Thymus (tissue), 11 donors: ENCODE data around the gene APBB2. TPM values are rescaled to one million over a fixed set of nuclear protein-coding genes. Genes with fewer than 3 reads are reported as not detected.

Experiments
- DNase-seq, 9 donors: peaks; one replicate each; pipeline ENCODE4 v3.0.0-alpha.2; 2013; ENCODE audit warnings: low spot score in 9 of 9, low read depth in 6 of 9, missing footprints in 1 of 9
- H3K27ac ChIP-seq, 2 donors: one replicate each; pipeline ENCODE4 v1.5.1; 2013; ENCODE audit warnings: control low read depth in 1 of 2, low read depth in 1 of 2, low read length in 1 of 2, mild to moderate bottlenecking in 1 of 2, moderate library complexity in 1 of 2
- H3K27me3 ChIP-seq, 2 donors: one replicate each; pipeline ENCODE4 v1.5.1; 2013; ENCODE audit warnings: low read length in 1 of 2; ENCODE audit not compliant: control insufficient read depth in 2 of 2, insufficient read depth in 1 of 2
- H3K36me3 ChIP-seq, 2 donors: one replicate each; pipeline ENCODE4 v1.5.1; 2013; ENCODE audit warnings: low read length in 1 of 2, mild to moderate bottlenecking in 1 of 2, moderate library complexity in 1 of 2; ENCODE audit not compliant: control insufficient read depth in 2 of 2, insufficient read depth in 2 of 2
- H3K4me1 ChIP-seq, 2 donors: one replicate each; pipeline ENCODE4 v1.5.1; 2013; ENCODE audit warnings: low read length in 2 of 2; ENCODE audit not compliant: control insufficient read depth in 2 of 2, insufficient read depth in 2 of 2
- H3K4me3 ChIP-seq, 2 donors: one replicate each; pipeline ENCODE4 v1.5.1; 2013; ENCODE audit warnings: low read length in 2 of 2, control low read depth in 1 of 2, mild to moderate bottlenecking in 1 of 2
- H3K9me3 ChIP-seq, 2 donors: one replicate each; pipeline ENCODE4 v1.5.1; 2013; ENCODE audit warnings: low read length in 1 of 2, mild to moderate bottlenecking in 1 of 2; ENCODE audit not compliant: control insufficient read depth in 2 of 2, insufficient read depth in 1 of 2
- WGBS: extraction: QIAGEN DNeasy Blood & Tissue Kit; methylation state at CpG from one replicate; pipeline ENCODE4 v1.1.7; 2013; 5-methylcytosine and 5-hydroxymethylcytosine counted together
- polyA plus RNA-seq: library from polyadenylated mRNA; stranded (reverse); fragments of 200-250 nt; gene quantifications from one replicate; pipeline ENCODE4 v1.2.3, GENCODE V29; 2013
- total RNA-seq: library from RNA; stranded (reverse); fragments of 120-200 nt; gene quantifications from one replicate; pipeline ENCODE4 v1.2.4, GENCODE V29; 2013
- donor health status: healthy.

APBB2 gene
- total and polyA plus RNA-seq, 2 donors, result 10.0 to 20.2 TPM

GRCh38 chr4:41189076-41189475 is 25.3 kb downstream of the APBB2 start:
- H3K36me3 ChIP-seq, result no peaks in the 10 kb centered on the region
- H3K4me3 ChIP-seq, result no peak overlapping the region
- H3K27me3 ChIP-seq, result no peaks in the 10 kb centered on the region
- H3K27ac ChIP-seq, result peak overlapping the region in 1 of 2 donors; percentile 61
- DNase-seq, result no peak
- H3K4me1 ChIP-seq, result peaks cover 0 to 13% of the 10 kb centered on the region in 2 donors
- H3K9me3 ChIP-seq, result no peaks in the 10 kb centered on the region
- WGBS, result 88% methylated on average over 2 of the region's 2 CpGs

DNA sequence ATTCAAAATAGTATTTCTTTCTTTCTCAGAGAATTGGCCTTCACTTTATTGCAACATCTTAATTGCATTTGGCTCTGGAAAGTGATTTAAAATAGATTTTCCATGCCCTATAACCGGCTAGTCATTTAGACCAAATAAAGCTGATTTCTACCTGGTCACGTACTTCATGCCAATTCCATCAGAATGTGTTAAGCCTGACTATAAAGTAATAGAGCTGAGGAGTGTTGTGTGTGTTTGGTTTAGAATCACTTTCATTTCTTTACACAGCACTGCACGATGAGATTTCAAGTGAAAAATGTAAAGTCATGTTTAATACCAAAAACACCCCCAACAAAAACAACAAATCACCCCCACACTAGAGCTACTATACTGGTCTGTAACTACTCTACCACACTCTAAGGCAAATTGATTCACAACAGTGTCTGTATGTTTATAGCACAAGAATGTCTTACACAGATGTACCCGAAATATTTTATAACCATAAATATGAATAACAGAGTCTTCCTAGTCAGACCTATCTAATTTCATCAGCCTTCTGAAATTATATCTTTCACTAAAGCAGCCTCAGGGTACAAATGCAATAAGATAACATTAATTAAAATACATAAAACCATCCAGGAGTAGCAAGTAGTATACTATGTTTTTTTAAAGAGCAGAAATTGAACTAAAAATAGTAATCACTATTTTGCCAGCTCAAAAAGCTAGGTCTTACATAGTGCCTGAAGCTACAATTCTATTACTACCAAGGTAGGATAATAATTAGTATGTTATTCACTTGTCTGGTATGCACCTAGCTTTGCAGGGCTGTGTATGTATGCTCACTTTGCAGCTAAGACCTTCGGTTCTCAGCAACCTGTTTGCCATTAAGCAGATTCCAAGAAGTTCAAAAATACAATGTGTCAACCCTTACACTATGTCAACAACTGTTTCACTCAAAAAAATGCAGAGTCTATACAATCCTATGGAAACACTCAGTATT is 28.4 kb downstream of the APBB2 start:
- WGBS, result 90% methylated on average over 5 of the region's 5 CpGs
- Histone ChIP-seq H3K27me3 (no peaks in the 10 kb centered on the region), H3K4me3 (no peak overlapping the region), H3K36me3 (no peaks in the 10 kb centered on the region), H3K4me1 (peaks cover 0 to 13% of the 10 kb centered on the region in 2 donors), H3K27ac (no peak overlapping the region), H3K9me3 (no peaks in the 10 kb centered on the region)
- no peak for DNase-seq

- Histone ChIP-seq H3K4me1 (peaks cover 0 to 8% of the 10 kb centered on the region in 2 donors), H3K27me3 (no peaks in the 10 kb centered on the region), H3K4me3 (no peak overlapping the region), H3K9me3 (no peaks in the 10 kb centered on the region), H3K36me3 (no peaks in the 10 kb centered on the region), H3K27ac (no peak overlapping the region)
- 94% methylated on average over 5 of the region's 5 CpGs for WGBS
- no peak for DNase-seq
These were observed 30.3 kb downstream of the APBB2 start for GRCh38 chr4:41184009-41184408.

- Histone ChIP-seq H3K27me3 (no peaks in the 10 kb centered on the region), H3K27ac (no peak overlapping the region), H3K4me1 (no peaks in the 10 kb centered on the region), H3K36me3 (no peaks in the 10 kb centered on the region), H3K4me3 (no peak overlapping the region), H3K9me3 (no peaks in the 10 kb centered on the region)
- WGBS, result 97% methylated on average over 4 of the region's 4 CpGs
- DNase-seq, result no peak
These were observed 31.3 kb downstream of the APBB2 start for GRCh38 chr4:41183021-41183553.

DNA sequence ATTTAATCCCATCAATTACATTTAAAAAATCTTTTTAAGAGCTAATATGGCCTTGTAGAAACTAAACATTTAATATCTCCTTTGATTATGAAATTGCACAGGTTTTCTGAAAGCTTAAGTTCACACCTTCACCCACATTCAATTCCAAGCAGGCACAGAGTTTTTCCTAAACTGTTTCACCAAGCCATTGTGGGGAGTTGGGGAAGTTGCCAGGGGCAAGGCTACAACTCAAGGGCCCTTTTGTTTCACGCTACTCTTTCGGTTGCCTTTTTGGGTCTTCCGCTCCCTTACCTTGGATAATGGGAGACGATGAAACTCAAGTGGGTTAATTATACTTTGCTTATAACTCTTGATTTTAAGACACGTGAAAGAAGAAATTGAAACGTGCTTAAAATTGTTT is 33.3 kb downstream of the APBB2 start:
- Histone ChIP-seq H3K9me3 (no peaks in the 10 kb centered on the region), H3K27me3 (no peaks in the 10 kb centered on the region), H3K36me3 (no peaks in the 10 kb centered on the region), H3K4me1 (no peaks in the 10 kb centered on the region), H3K27ac (no peak overlapping the region), H3K4me3 (no peak overlapping the region)
- 97% methylated on average over 6 of the region's 6 CpGs for WGBS
- DNase-seq, result no peak

DNA sequence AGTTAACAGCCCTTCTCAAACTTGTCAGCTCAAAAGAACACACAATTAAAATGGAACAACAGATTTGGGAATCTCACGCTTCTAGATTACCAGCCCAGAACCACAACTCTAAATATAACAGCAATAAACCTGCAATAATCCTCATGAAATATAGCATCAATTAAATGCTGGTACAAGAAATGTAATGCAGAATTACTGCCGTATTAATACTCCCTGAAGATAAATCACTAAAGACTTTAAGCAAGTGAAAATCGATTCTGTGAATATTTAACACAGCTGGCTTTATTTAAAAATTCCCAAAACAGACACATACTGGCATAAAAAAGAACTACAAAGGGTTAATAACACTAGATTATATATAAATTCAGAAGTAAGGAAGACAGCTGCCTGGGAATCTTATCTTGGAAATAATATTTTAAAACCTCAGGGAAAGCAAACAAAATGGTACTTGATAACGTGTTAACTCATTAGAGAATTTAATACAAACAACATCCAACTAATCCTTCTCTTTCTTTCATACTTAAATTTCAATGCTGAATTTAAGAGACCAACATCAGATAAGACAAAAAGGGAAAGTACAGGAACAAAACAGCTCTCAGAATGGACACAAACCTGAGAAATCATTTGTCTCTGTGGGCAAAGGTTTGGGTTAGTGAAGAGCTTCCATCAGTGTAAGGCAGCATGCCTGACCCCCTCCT is 34.7 kb downstream of the APBB2 start:
- H3K4me3 ChIP-seq, result no peak overlapping the region
- no peak for DNase-seq
- 88% methylated on average over 4 of the region's 4 CpGs for WGBS

DNA sequence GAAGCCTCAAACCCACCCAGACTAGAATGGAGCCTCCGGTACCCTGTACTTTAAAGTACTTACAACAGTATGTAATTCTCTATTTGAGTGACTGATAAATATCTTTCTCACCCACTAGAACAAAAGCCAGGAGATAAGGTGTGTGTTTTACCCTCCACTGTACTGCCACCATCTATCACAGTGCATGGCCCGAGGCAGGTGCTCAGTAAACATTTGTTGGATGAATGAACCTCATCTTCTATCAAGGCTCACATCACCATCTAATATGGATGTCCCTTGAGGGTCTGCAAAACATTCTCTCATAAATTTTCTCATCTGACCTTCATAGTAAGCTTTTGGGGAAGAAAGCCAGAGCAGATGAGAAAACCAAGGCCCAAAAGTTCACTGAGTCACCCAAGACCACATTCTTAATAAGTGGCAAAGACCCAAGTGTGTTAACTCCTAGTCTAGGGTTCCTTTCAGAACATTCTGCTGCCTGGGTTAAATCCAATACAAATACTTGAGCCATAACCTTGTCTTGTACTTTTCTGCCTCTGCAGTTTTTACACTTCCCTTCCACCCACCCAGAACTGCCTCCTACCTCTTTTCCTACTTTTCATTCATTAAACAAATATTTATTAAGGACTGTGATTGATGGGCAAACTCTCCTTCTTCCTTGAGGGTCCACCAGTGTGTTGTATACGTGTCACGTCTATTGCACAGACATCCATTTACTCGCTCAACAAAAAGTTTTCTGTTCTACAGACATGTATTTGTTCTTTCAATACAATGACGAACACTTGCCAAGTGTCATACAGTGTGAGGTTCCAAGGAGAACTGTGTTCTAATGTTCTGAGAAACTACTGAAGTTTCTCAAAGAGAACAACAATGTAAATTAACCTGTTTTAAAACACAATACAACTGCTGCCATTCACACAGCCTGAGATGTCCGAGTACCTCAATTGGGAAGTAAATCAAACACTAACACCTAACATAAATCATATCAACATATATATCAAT is 35.7 kb downstream of the APBB2 start:
- no peaks in the 10 kb centered on the region for H3K27me3 ChIP-seq
- 95% methylated on average over 7 of the region's 7 CpGs for WGBS
- H3K36me3 ChIP-seq, result no peaks in the 10 kb centered on the region
- no peak overlapping the region for H3K27ac ChIP-seq
- H3K4me1 ChIP-seq, result no peaks in the 10 kb centered on the region
- no peak overlapping the region for H3K4me3 ChIP-seq
- no peaks in the 10 kb centered on the region for H3K9me3 ChIP-seq
- DNase-seq, result no peak

More for the DNA sequence above, 34.7 kb downstream of the APBB2 start:
- no peaks in the 10 kb centered on the region for H3K27me3 ChIP-seq
- H3K9me3 ChIP-seq, result no peaks in the 10 kb centered on the region
- no peaks in the 10 kb centered on the region for H3K36me3 ChIP-seq
- no peak overlapping the region for H3K27ac ChIP-seq
- H3K4me1 ChIP-seq, result no peaks in the 10 kb centered on the region

DNA sequence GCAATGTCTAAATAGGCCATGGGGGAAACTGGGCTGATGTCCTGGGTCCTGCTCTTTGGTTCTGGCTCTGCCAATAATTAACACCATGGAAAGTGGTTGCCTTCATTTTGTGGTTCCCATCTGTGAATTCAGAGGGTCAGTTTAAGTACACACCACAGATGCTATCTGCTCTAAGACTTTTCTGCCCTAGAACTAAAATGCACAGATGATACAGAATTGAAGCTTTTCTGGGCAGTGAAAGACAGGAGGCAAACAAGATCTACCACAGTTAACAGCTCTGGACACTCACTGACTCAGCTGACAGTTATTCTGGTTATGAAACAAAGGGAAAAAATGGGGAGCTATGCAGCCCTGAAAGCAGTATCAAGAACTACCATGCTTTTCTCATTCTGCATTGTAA is 37.3 kb downstream of the APBB2 start:
- no peaks in the 10 kb centered on the region for H3K27me3 ChIP-seq
- H3K27ac ChIP-seq, result no peak overlapping the region
- no peaks in the 10 kb centered on the region for H3K9me3 ChIP-seq
- H3K36me3 ChIP-seq, result no peaks in the 10 kb centered on the region
- no peak for DNase-seq
- no peak overlapping the region for H3K4me3 ChIP-seq
- no peaks in the 10 kb centered on the region for H3K4me1 ChIP-seq
